GM23338 (cell line): ENCODE data around the gene PLPPR5. TPM values are rescaled to one million over a fixed set of nuclear protein-coding genes. Genes with fewer than 3 reads are reported as not detected.

Experiments
- ATAC-seq: fragments of 200-7000 bp; cut with Tn5 transposase; 3 replicates; pipeline ENCODE4 v1.9.1; 2020
- DNase-seq: peaks from one replicate; pipeline ENCODE4 v3.0.0-alpha.2; 2015; ENCODE audit warnings: low spot score
- H2AFZ ChIP-seq: fragments of 200-600 bp; sonication (generic); 2 replicates; pipeline ENCODE4 v1.8.0; 2016; ENCODE audit warnings: antibody characterized with exemption, mild to moderate bottlenecking, moderate library complexity
- H3F3A ChIP-seq: fragments of 200-600 bp; sonication (generic); replicated peaks from 2 replicates; pipeline ENCODE4 v1.8.0; 2017; ENCODE audit warnings: antibody characterized with exemption, mixed run types, low read depth
- H3K27ac ChIP-seq: fragments of 200-600 bp; sonication (generic); 2 replicates; pipeline ENCODE4 v1.6.1; 2016; ENCODE audit warnings: low read depth
- H3K27me3 ChIP-seq: fragments of 200-600 bp; sonication (generic); 2 replicates; pipeline ENCODE4 v1.8.0; 2016; ENCODE audit warnings: mild to moderate bottlenecking, mixed run types, moderate library complexity; ENCODE audit not compliant: insufficient read depth
- H3K36me3 ChIP-seq: fragments of 200-600 bp; sonication (generic); 2 replicates; pipeline ENCODE4 v1.8.0; 2016; ENCODE audit warnings: mild to moderate bottlenecking; ENCODE audit not compliant: insufficient read depth
- H3K4me1 ChIP-seq: fragments of 200-600 bp; sonication (generic); 2 replicates; pipeline ENCODE4 v1.8.0; 2016; ENCODE audit warnings: mild to moderate bottlenecking, moderate library complexity; ENCODE audit not compliant: insufficient read depth
- H3K4me2 ChIP-seq: fragments of 200-600 bp; sonication (generic); 2 replicates; pipeline ENCODE4 v1.7.1; 2017; ENCODE audit warnings: mixed run types
- H3K4me3 ChIP-seq: fragments of 200-600 bp; sonication (generic); 2 replicates; pipeline ENCODE4 v1.6.1; 2016; ENCODE audit warnings: mixed run types
- H3K79me2 ChIP-seq: fragments of 200-600 bp; sonication (generic); replicated peaks from 2 replicates; pipeline ENCODE4 v1.8.0; 2017; ENCODE audit warnings: mild to moderate bottlenecking; ENCODE audit not compliant: insufficient read depth
- H3K9me2 ChIP-seq: fragments of 200-600 bp; sonication (generic); 2 replicates; pipeline ENCODE4 v1.8.0; 2017; ENCODE audit not compliant: insufficient read depth
- H4K20me1 ChIP-seq: fragments of 200-600 bp; sonication (generic); replicated peaks from 2 replicates; pipeline ENCODE4 v1.8.0; 2017; ENCODE audit warnings: mild to moderate bottlenecking; ENCODE audit not compliant: insufficient read depth
- H3K27ac Mint-ChIP-seq: 2 replicates; pipeline ENCODE4 v1.8.0; 2020; ENCODE audit warnings: inconsistent platforms, mild to moderate bottlenecking, moderate library complexity, mixed read lengths
- H3K27me3 Mint-ChIP-seq: 3 replicates; pipeline ENCODE4 v1.8.0; 2022; ENCODE audit warnings: low read depth, mild to moderate bottlenecking, moderate library complexity, mixed read lengths, inconsistent platforms; ENCODE audit not compliant: insufficient read depth, poor library complexity
- H3K36me3 Mint-ChIP-seq: 3 replicates; pipeline ENCODE4 v1.8.0; 2021; ENCODE audit warnings: low read depth, mild to moderate bottlenecking, inconsistent platforms, moderate library complexity, mixed read lengths
- H3K4me1 Mint-ChIP-seq: 3 replicates; pipeline ENCODE4 v1.8.0; 2020; ENCODE audit warnings: mild to moderate bottlenecking, inconsistent platforms, mixed read lengths
- H3K4me3 Mint-ChIP-seq: 3 replicates; pipeline ENCODE4 v1.8.0; 2021; ENCODE audit warnings: moderate library complexity, mild to moderate bottlenecking, inconsistent platforms, mixed read lengths
- H3K9me3 Mint-ChIP-seq: 3 replicates; pipeline ENCODE4 v1.8.0; 2020; ENCODE audit warnings: moderate library complexity, mild to moderate bottlenecking, inconsistent platforms, mixed read lengths
- CREB1 ChIP-seq: fragments of 250-450 bp; sonication (Bioruptor Pico); IDR thresholded peaks from 2 replicates; pipeline ENCODE4 v1.5.0; 2020; ENCODE audit warnings: low read depth, mild to moderate bottlenecking, moderate library complexity
- EZH2 ChIP-seq: fragments of 200-600 bp; sonication (generic); IDR thresholded peaks from one replicate; pipeline ENCODE4 v1.8.0; 2017; ENCODE audit warnings: antibody characterized with exemption, mild to moderate bottlenecking, low read depth; ENCODE audit not compliant: unreplicated experiment
- EZH2phosphoT487 ChIP-seq: fragments of 200-600 bp; sonication (generic); IDR thresholded peaks from one replicate; pipeline ENCODE4 v1.8.1; 2018; ENCODE audit warnings: antibody characterized with exemption; ENCODE audit not compliant: unreplicated experiment
- JUNB ChIP-seq: IDR thresholded peaks from one replicate; pipeline ENCODE4 v1.6.1; 2016; ENCODE audit warnings: antibody characterized with exemption; ENCODE audit not compliant: unreplicated experiment
- NANOG ChIP-seq: IDR thresholded peaks from 2 replicates; pipeline ENCODE4 v1.6.1; 2016; ENCODE audit warnings: antibody characterized with exemption, borderline replicate concordance
- POLR2AphosphoS5 ChIP-seq: IDR thresholded peaks from 2 replicates; pipeline ENCODE4 v1.6.1; 2016; ENCODE audit warnings: antibody characterized with exemption, low read depth
- STAT1 ChIP-seq: IDR thresholded peaks from one replicate; pipeline ENCODE4 v1.6.1; 2016; ENCODE audit warnings: antibody characterized with exemption; ENCODE audit not compliant: unreplicated experiment
- ZNF114 ChIP-seq: fragments of 250-450 bp; sonication (Bioruptor Pico); IDR thresholded peaks from 2 replicates; pipeline ENCODE4 v1.5.0; 2020; ENCODE audit warnings: mild to moderate bottlenecking, moderate library complexity
- ZNF331 ChIP-seq: fragments of 250-450 bp; sonication (Bioruptor Pico); IDR thresholded peaks from 2 replicates; pipeline ENCODE4 v1.5.0; 2020; ENCODE audit warnings: low read depth, mild to moderate bottlenecking, moderate library complexity
- polyA plus RNA-seq: library from polyadenylated mRNA; unstranded; fragments of >200 nt; fragmentation: Nextera tagmentation; extraction: Ambion mirVana; gene quantifications from 2 replicates; pipeline ENCODE4 v1.2.1, GENCODE V29; 2016
- total RNA-seq: library from RNA; depleted of rRNA; stranded (reverse); fragments of >200 nt; shearing (Covaris generic); gene quantifications from 2 replicates; pipeline ENCODE4 v1.2.3, GENCODE V29; 2014
- TF ChIP-seq, protein P1 (sequence below): IDR thresholded peaks from 2 replicates; pipeline ENCODE4 v1.6.1; 2016; ENCODE audit warnings: antibody characterized with exemption
- TF ChIP-seq, protein P2 (sequence below): fragments of 250-450 bp; sonication (Bioruptor Pico); IDR thresholded peaks from 2 replicates; pipeline ENCODE4 v1.5.0; 2020; ENCODE audit warnings: mild to moderate bottlenecking, moderate library complexity
- TF ChIP-seq, protein P3 (sequence below), 2 experiments: fragments of 200-600 bp in 1 of 2; sonication (generic) in 1 of 2; conservative IDR thresholded peaks; 2 replicates each; pipeline versions ENCODE4 v1.5.1 to v1.6.1; 2016 to 2017; ENCODE audit warnings: antibody characterized with exemption in 2 of 2, low read depth in 2 of 2, mild to moderate bottlenecking in 2 of 2, moderate library complexity in 1 of 2
- TF ChIP-seq, protein P4 (sequence below): IDR thresholded peaks from one replicate; pipeline ENCODE4 v1.6.1; 2018; ENCODE audit warnings: antibody characterized with exemption; ENCODE audit not compliant: unreplicated experiment

The PLPPR5 gene
- total and polyA plus RNA-seq, 2 experiments from 2014 or later: 3.2 to 4.2 TPM

DNA sequence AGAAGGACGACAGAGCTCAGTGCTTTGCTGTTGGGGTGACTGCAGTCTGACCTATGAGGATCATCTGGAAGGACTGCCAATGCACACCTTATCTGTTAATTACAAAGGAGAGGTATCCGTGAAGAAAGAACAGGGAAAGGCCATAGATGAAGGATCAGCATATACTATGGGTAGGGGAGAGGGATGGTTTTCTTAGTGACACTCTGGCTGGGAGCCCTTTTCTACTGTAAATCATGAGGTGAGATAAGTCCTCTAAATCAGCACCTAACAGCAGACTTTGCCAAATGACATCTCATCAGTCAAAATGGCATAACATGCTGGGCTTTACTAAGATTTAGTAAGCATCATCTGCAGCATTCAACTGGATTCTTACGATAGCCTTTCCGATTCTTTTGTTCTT is 100.0 kb downstream of the PLPPR5 start:
- no peak for ATAC-seq
- Mint-ChIP-seq H3K27ac (no peak overlapping the region), H3K4me1 (no peaks in the 10 kb centered on the region), H3K36me3 (no peaks in the 10 kb centered on the region), H3K27me3 (no peaks in the 10 kb centered on the region), H3K4me3 (no peak overlapping the region), H3K9me3 (no peaks in the 10 kb centered on the region)
- Histone ChIP-seq H3K4me1 (no peaks in the 10 kb centered on the region), H3K36me3 (no peaks in the 10 kb centered on the region), H3K9me2 (peaks cover 3% of the 10 kb centered on the region; the same call in 1 of the 2 replicates), H3K27ac (no peak overlapping the region), H2AFZ (no peak overlapping the region), H4K20me1 (no peaks in the 10 kb centered on the region; the same call in 1 of the 2 replicates), H3K79me2 (no peaks in the 10 kb centered on the region), H3K4me3 (no peak overlapping the region), H3F3A (no peaks in the 10 kb centered on the region), H3K4me2 (no peak overlapping the region), H3K27me3 (no peaks in the 10 kb centered on the region)
- TF ChIP-seq EZH2: no peak
- no peak for TF ChIP-seq NANOG
- no peak for TF ChIP-seq ZNF331 (CRISPR knock-in tag)
- no peak for TF ChIP-seq POLR2AphosphoS5
- TF ChIP-seq, protein P1, sequence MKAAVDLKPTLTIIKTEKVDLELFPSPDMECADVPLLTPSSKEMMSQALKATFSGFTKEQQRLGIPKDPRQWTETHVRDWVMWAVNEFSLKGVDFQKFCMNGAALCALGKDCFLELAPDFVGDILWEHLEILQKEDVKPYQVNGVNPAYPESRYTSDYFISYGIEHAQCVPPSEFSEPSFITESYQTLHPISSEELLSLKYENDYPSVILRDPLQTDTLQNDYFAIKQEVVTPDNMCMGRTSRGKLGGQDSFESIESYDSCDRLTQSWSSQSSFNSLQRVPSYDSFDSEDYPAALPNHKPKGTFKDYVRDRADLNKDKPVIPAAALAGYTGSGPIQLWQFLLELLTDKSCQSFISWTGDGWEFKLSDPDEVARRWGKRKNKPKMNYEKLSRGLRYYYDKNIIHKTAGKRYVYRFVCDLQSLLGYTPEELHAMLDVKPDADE: no peak
- no peak for TF ChIP-seq ZNF114
- TF ChIP-seq, protein P2, sequence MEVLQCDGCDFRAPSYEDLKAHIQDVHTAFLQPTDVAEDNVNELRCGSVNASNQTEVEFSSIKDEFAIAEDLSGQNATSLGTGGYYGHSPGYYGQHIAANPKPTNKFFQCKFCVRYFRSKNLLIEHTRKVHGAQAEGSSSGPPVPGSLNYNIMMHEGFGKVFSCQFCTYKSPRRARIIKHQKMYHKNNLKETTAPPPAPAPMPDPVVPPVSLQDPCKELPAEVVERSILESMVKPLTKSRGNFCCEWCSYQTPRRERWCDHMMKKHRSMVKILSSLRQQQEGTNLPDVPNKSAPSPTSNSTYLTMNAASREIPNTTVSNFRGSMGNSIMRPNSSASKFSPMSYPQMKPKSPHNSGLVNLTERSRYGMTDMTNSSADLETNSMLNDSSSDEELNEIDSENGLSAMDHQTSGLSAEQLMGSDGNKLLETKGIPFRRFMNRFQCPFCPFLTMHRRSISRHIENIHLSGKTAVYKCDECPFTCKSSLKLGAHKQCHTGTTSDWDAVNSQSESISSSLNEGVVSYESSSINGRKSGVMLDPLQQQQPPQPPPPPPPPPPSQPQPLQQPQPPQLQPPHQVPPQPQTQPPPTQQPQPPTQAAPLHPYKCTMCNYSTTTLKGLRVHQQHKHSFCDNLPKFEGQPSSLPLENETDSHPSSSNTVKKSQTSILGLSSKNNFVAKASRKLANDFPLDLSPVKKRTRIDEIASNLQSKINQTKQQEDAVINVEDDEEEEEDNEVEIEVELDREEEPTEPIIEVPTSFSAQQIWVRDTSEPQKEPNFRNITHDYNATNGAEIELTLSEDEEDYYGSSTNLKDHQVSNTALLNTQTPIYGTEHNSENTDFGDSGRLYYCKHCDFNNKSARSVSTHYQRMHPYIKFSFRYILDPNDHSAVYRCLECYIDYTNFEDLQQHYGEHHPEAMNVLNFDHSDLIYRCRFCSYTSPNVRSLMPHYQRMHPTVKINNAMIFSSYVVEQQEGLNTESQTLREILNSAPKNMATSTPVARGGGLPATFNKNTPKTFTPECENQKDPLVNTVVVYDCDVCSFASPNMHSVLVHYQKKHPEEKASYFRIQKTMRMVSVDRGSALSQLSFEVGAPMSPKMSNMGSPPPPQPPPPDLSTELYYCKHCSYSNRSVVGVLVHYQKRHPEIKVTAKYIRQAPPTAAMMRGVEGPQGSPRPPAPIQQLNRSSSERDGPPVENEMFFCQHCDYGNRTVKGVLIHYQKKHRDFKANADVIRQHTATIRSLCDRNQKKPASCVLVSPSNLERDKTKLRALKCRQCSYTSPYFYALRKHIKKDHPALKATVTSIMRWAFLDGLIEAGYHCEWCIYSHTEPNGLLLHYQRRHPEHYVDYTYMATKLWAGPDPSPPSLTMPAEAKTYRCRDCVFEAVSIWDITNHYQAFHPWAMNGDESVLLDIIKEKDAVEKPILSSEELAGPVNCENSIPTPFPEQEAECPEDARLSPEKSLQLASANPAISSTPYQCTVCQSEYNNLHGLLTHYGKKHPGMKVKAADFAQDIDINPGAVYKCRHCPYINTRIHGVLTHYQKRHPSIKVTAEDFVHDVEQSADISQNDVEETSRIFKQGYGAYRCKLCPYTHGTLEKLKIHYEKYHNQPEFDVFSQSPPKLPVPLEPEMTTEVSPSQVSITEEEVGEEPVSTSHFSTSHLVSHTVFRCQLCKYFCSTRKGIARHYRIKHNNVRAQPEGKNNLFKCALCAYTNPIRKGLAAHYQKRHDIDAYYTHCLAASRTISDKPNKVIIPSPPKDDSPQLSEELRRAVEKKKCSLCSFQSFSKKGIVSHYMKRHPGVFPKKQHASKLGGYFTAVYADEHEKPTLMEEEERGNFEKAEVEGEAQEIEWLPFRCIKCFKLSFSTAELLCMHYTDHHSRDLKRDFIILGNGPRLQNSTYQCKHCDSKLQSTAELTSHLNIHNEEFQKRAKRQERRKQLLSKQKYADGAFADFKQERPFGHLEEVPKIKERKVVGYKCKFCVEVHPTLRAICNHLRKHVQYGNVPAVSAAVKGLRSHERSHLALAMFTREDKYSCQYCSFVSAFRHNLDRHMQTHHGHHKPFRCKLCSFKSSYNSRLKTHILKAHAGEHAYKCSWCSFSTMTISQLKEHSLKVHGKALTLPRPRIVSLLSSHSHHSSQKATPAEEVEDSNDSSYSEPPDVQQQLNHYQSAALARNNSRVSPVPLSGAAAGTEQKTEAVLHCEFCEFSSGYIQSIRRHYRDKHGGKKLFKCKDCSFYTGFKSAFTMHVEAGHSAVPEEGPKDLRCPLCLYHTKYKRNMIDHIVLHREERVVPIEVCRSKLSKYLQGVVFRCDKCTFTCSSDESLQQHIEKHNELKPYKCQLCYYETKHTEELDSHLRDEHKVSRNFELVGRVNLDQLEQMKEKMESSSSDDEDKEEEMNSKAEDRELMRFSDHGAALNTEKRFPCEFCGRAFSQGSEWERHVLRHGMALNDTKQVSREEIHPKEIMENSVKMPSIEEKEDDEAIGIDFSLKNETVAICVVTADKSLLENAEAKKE (CRISPR knock-in tag): no peak
- no peak for TF ChIP-seq CREB1 (CRISPR knock-in tag)
- TF ChIP-seq, protein P3, sequence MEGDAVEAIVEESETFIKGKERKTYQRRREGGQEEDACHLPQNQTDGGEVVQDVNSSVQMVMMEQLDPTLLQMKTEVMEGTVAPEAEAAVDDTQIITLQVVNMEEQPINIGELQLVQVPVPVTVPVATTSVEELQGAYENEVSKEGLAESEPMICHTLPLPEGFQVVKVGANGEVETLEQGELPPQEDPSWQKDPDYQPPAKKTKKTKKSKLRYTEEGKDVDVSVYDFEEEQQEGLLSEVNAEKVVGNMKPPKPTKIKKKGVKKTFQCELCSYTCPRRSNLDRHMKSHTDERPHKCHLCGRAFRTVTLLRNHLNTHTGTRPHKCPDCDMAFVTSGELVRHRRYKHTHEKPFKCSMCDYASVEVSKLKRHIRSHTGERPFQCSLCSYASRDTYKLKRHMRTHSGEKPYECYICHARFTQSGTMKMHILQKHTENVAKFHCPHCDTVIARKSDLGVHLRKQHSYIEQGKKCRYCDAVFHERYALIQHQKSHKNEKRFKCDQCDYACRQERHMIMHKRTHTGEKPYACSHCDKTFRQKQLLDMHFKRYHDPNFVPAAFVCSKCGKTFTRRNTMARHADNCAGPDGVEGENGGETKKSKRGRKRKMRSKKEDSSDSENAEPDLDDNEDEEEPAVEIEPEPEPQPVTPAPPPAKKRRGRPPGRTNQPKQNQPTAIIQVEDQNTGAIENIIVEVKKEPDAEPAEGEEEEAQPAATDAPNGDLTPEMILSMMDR (conservative IDR thresholded peaks at IDR 0.05; ENCODE audit: low read depth in 2 of 2): no peak
- no peak for TF ChIP-seq JUNB
- no peak for TF ChIP-seq STAT1
- TF ChIP-seq EZH2phosphoT487: no peak
- TF ChIP-seq, protein P4, sequence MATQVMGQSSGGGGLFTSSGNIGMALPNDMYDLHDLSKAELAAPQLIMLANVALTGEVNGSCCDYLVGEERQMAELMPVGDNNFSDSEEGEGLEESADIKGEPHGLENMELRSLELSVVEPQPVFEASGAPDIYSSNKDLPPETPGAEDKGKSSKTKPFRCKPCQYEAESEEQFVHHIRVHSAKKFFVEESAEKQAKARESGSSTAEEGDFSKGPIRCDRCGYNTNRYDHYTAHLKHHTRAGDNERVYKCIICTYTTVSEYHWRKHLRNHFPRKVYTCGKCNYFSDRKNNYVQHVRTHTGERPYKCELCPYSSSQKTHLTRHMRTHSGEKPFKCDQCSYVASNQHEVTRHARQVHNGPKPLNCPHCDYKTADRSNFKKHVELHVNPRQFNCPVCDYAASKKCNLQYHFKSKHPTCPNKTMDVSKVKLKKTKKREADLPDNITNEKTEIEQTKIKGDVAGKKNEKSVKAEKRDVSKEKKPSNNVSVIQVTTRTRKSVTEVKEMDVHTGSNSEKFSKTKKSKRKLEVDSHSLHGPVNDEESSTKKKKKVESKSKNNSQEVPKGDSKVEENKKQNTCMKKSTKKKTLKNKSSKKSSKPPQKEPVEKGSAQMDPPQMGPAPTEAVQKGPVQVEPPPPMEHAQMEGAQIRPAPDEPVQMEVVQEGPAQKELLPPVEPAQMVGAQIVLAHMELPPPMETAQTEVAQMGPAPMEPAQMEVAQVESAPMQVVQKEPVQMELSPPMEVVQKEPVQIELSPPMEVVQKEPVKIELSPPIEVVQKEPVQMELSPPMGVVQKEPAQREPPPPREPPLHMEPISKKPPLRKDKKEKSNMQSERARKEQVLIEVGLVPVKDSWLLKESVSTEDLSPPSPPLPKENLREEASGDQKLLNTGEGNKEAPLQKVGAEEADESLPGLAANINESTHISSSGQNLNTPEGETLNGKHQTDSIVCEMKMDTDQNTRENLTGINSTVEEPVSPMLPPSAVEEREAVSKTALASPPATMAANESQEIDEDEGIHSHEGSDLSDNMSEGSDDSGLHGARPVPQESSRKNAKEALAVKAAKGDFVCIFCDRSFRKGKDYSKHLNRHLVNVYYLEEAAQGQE: no peak
- no peak for DNase-seq
